ENCODE measurements around the gene POSTN. TPM values are rescaled to one million over a fixed set of nuclear protein-coding genes. Genes with fewer than 3 reads are reported as not detected.

POSTN gene
- total RNA-seq, 1 experiment from 2014 or later = 0.33 TPM

DNA sequence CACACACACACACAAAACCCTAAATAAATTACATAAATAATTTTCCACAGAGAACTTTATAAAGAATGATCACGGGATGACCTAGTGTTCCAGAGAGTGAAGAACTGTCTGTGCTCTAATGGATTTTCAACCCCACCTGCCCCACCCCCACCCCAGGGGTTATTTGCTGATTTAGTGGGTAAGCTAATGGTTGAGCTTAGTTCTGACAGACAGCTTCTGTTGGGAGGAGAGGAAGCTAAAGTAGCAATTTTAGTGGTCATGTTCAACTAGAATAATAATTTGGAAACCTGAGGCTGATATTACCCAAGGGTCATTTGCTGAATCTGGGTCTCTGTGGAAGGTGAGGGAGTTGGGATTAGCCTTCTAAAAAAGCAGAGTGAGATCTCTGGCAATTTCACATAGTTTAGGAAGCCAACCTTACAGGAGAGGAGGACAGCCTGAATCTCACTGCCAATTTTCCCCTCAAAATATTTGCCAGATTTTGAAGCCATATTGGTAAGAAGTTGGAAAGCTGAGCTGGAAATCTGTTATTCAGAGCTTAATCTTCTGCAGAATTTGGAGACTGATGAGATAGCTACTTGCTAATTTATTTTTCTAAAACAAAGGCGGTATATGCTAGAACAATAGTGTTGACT is 68.7 kb downstream of the POSTN start:
- no peak overlapping the region for H4K5ac ChIP-seq (ENCODE audit: insufficient read length, low read depth, low read length)
- no peak overlapping the region for H2AFZ ChIP-seq (ENCODE audit: low read length)
- H2BK20ac ChIP-seq (ENCODE audit: low read depth, low read length, poor library complexity, severe bottlenecking) = no peak overlapping the region
- no peak overlapping the region for H3K4ac ChIP-seq (ENCODE audit: low read depth, low read length)
- H3K27ac Mint-ChIP-seq = no peak overlapping the region
- H3K27me3 ChIP-seq (ENCODE audit: insufficient read depth, low read length) = no peaks in the 10 kb centered on the region; the same call in 1 of the 2 replicates
- no peak overlapping the region for H4K91ac ChIP-seq (ENCODE audit: insufficient read length, low read depth, low read length)
- no peaks in the 10 kb centered on the region for H4K20me1 ChIP-seq (ENCODE audit: control insufficient read depth, insufficient read depth, insufficient read length)
- WGBS (ENCODE audit: extremely low coverage, insufficient read length, low lambda C conversion rate) = no CpG with 5 or more reads among the region's 2 CpGs
- no peaks in the 10 kb centered on the region for H3K27me3 Mint-ChIP-seq (ENCODE audit: low read depth)
- TF ChIP-seq, protein P1, sequence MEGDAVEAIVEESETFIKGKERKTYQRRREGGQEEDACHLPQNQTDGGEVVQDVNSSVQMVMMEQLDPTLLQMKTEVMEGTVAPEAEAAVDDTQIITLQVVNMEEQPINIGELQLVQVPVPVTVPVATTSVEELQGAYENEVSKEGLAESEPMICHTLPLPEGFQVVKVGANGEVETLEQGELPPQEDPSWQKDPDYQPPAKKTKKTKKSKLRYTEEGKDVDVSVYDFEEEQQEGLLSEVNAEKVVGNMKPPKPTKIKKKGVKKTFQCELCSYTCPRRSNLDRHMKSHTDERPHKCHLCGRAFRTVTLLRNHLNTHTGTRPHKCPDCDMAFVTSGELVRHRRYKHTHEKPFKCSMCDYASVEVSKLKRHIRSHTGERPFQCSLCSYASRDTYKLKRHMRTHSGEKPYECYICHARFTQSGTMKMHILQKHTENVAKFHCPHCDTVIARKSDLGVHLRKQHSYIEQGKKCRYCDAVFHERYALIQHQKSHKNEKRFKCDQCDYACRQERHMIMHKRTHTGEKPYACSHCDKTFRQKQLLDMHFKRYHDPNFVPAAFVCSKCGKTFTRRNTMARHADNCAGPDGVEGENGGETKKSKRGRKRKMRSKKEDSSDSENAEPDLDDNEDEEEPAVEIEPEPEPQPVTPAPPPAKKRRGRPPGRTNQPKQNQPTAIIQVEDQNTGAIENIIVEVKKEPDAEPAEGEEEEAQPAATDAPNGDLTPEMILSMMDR (conservative IDR thresholded peaks at IDR 0.05) = no peak
- no peaks in the 10 kb centered on the region for H3K4me1 ChIP-seq (ENCODE audit: insufficient read depth, low read length)
- peaks cover 6 to 7% of the 10 kb centered on the region in 2 experiments for H3K9me3 Mint-ChIP-seq
- no peak overlapping the region for H3K14ac ChIP-seq (ENCODE audit: insufficient read depth, low read length)
- no peaks in the 10 kb centered on the region for H3K23me2 ChIP-seq (ENCODE audit: insufficient read length, low read depth, low read length, poor library complexity, severe bottlenecking)
- H3K9me3 ChIP-seq (ENCODE audit: control insufficient read depth, low read depth, low read length) = no peaks in the 10 kb centered on the region
- H2BK12ac ChIP-seq (ENCODE audit: insufficient read length, low read depth, low read length) = no peak overlapping the region
- H3K4me3 Mint-ChIP-seq = no peak overlapping the region
- H2BK15ac ChIP-seq (ENCODE audit: low read depth, low read length) = no peak overlapping the region
- H2AK5ac ChIP-seq (ENCODE audit: insufficient read length, low read length) = no peak overlapping the region
- no peak for DNase-seq
- H3K4me2 ChIP-seq (ENCODE audit: insufficient read depth, insufficient read length, low read length) = no peak overlapping the region
- no peak overlapping the region for H3K27ac ChIP-seq (ENCODE audit: insufficient read length, low read depth, low read length)
- H3K36me3 Mint-ChIP-seq (ENCODE audit: insufficient read depth in 1 of 3, low read depth in 3 of 3) = peaks cover 0 to 7% (median 5%) of the 10 kb centered on the region in 3 experiments; a peak in 4 of 7 replicates
- H3K9ac ChIP-seq (ENCODE audit: extremely low read depth, insufficient read length, low read length) = no peak overlapping the region
- H3K56ac ChIP-seq (ENCODE audit: insufficient read length, low read depth, low read length) = no peak overlapping the region
- H4K8ac ChIP-seq (replicated peaks; ENCODE audit: insufficient read length, low read depth, low read length) = no peak overlapping the region
- no peak overlapping the region for H3K23ac ChIP-seq (ENCODE audit: insufficient read length, low read depth, low read length)
- H2BK120ac ChIP-seq (ENCODE audit: low read depth, low read length, poor library complexity, severe bottlenecking) = no peak overlapping the region
- no peaks in the 10 kb centered on the region for H3K79me1 ChIP-seq (ENCODE audit: insufficient read depth, low read depth, low read length, poor library complexity, severe bottlenecking)
- no peak overlapping the region for H2BK5ac ChIP-seq (ENCODE audit: insufficient read length, low read length)
- no peak overlapping the region for H3T11ph ChIP-seq (ENCODE audit: low read length)
- H3K18ac ChIP-seq (ENCODE audit: insufficient read length, low read depth, low read length) = no peak overlapping the region
- H3K79me2 ChIP-seq (ENCODE audit: insufficient read depth, low read length) = no peaks in the 10 kb centered on the region
- H3K4me1 Mint-ChIP-seq = peaks cover 6 to 8% of the 10 kb centered on the region in 2 experiments; a peak in 3 of 4 replicates

Data from H9 (cell line).